ENCODE results near the gene HMOX2. TPM values are rescaled to one million over a fixed set of nuclear protein-coding genes. Genes with fewer than 3 reads are reported as not detected.

Gene HMOX2
- total RNA-seq, 2 donors from 2014 or later, result 50.3 to 50.9 TPM

DNA sequence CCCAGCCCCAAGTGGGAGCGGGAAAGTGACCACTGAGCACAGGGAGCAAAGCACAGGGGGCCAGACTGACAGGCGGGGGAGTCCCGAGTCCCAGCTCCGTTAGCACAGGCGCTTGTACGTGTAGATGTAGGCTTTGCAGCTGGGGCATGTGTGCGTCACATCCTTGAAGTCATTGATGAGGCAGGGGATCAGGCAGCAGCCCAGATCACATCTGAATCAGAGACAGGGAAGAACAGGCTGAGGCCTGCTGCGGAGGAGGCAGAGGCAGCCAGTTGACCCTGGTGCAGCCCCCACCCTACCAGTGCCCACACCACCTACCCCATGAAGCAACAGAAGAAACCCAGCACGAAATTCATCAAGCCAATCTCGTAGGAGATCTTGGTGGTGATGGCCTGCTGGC, 36.3 kb downstream of the HMOX2 start:
- Mint-ChIP-seq H3K4me1 (ENCODE audit: low read depth) (peaks cover 27% of the 10 kb centered on the region), H3K4me3 (no peak overlapping the region), H3K27ac (peak overlapping the region; percentile 4), H3K9me3 (no peaks in the 10 kb centered on the region), H3K27me3 (ENCODE audit: low read depth) (no peaks in the 10 kb centered on the region), H3K36me3 (ENCODE audit: insufficient read depth in 2 of 2) (peaks cover 0 to 12% of the 10 kb centered on the region in 2 donors)
- DNase-seq (no peak), ATAC-seq (replicated peaks in 1 of 2) (no peak)

DNA sequence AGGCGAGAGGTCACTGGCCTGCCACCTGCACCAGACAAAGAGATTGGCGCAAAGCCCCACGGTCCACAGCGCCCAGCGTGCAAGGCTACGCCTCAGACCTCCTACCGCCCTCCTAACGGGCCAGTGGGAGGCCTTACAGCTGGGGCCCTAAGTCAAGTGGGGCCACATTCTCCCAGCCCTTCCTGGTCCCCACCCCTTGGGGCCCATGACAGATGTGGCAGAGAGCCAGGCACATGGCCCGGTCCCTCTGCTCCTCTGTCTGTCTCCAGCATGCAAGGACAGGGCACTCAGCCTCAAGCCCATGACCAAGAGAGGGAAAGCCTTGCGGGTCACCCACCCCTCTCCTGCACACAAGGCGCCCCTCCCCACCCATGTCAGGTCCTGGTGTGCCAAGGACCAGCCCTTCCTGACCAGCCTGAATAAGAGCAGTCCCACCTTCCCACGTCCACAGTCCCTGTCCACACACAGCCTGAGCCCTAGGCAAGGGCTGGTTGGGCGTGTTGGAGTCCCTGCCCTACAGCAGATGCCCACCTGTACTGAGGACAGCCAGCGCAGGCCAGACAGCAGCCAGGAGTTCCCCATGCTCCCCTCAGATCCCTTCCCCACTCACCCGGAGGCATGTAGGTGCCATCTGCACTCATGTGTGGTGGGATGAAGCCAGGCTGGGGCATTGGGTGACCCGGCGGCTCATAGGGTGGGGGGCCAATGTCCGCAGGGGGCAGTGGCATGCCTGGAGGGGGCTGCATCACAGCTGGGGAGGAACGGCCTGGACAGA, 37.1 kb downstream of the HMOX2 start:
- no peak for DNase-seq
- peaks cover 27% of the 10 kb centered on the region for H3K4me1 Mint-ChIP-seq (ENCODE audit: low read depth)
- H3K36me3 Mint-ChIP-seq (ENCODE audit: insufficient read depth in 2 of 2), result peaks cover 0 to 6% of the 10 kb centered on the region in 2 donors
- no peak for ATAC-seq (replicated peaks in 1 of 2)
- H3K9me3 Mint-ChIP-seq, result no peaks in the 10 kb centered on the region
- H3K4me3 Mint-ChIP-seq, result no peak overlapping the region
- no peaks in the 10 kb centered on the region for H3K27me3 Mint-ChIP-seq (ENCODE audit: low read depth)
- H3K27ac Mint-ChIP-seq, result no peak overlapping the region

DNA sequence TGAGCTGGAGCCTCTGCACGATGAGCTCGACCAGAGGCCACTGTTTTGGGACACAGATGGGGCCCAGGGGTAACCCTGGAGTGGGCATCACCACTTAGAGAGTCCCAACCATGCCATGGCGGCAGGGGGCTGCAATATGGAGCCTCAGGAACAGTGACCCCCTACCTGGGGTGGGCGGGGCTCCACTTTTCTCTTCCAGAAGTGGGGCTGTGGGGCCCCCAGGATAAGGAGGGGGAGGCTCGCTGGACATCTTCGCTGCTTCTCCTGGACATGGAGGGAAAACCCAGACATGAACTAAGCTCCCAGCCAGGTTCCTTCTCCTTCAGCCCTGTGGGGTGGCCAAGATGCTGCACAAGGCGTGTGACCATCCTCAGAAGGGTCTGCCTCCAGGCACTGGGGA, 37.7 kb downstream of the HMOX2 start:
- Mint-ChIP-seq H3K9me3 (no peaks in the 10 kb centered on the region), H3K27ac (peak overlapping the region; percentile 98), H3K4me3 (no peak overlapping the region), H3K4me1 (ENCODE audit: low read depth) (peaks cover 27% of the 10 kb centered on the region), H3K27me3 (ENCODE audit: low read depth) (no peaks in the 10 kb centered on the region), H3K36me3 (ENCODE audit: insufficient read depth in 2 of 2) (peaks cover 0 to 6% of the 10 kb centered on the region in 2 donors)
- ATAC-seq (replicated peaks in 1 of 2), result no peak
- no peak for DNase-seq

DNA sequence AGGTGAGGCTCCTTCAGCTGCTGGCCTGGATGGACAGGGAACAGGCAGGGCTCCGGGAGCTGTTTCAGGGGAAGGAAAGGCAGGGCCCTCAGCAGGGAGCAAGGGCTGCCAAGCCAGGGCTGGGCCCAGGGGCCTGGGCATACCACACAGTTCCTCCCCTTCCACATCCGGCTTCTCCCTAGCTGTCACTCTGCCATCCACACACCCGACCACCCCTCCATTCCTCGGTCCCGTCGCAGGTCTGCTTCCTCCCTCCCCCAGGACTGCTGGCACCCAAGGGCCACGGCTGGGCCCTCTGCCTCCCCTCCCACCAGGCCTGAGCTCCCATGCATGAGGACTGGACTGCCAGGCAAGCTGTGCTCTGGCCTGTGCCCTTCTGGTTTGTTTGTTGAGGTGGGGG, 38.4 kb downstream of the HMOX2 start:
- DNase-seq, result no peak
- ATAC-seq (replicated peaks in 1 of 2), result peak in 1 of 2 donors; percentile 34
- Mint-ChIP-seq H3K36me3 (ENCODE audit: insufficient read depth in 2 of 2) (peaks cover 0 to 6% of the 10 kb centered on the region in 2 donors), H3K27me3 (ENCODE audit: low read depth) (no peaks in the 10 kb centered on the region), H3K4me1 (ENCODE audit: low read depth) (peaks cover 27% of the 10 kb centered on the region), H3K9me3 (no peaks in the 10 kb centered on the region), H3K4me3 (peak overlapping the region; percentile 10 to 92), H3K27ac (peak overlapping the region; percentile 98)

DNA sequence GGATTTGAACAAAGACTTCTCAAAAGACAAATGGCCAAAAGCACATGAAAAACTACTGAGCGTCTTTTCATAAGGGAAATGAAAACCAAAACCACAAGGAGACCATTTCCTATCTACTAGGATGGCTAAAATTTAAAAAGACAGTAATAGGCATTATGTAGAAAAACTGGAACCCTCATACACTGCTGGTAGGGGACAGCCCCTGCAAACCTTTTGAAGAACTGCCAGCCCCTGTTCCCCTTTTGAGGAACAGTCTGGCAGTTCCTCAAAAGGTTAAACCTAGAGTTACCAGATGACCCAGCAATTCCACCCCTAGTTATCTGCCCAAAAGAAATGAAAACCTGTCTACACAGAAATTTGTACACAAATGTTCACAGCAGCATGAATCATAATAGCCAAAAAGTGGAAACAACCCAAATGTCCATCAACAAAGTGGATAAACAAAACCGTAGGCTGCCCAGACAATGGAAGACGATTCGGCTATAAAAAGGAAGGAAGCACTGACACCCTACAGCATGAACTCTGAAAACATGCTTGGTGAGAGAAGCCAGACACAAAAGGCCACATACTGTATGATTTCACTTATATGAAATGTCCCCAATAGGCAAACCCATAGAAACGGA, 39.5 kb downstream of the HMOX2 start:
- Mint-ChIP-seq H3K27me3 (ENCODE audit: low read depth) (no peaks in the 10 kb centered on the region), H3K4me3 (peak overlapping the region; percentile 48 to 92), H3K4me1 (ENCODE audit: low read depth) (peaks cover 27% of the 10 kb centered on the region), H3K36me3 (ENCODE audit: insufficient read depth in 2 of 2) (peaks cover 0 to 4% of the 10 kb centered on the region in 2 donors), H3K27ac (peak overlapping the region; percentile 98), H3K9me3 (no peaks in the 10 kb centered on the region)
- DNase-seq, result no peak
- ATAC-seq (replicated peaks in 1 of 2), result peak; percentile 22 to 41

DNA sequence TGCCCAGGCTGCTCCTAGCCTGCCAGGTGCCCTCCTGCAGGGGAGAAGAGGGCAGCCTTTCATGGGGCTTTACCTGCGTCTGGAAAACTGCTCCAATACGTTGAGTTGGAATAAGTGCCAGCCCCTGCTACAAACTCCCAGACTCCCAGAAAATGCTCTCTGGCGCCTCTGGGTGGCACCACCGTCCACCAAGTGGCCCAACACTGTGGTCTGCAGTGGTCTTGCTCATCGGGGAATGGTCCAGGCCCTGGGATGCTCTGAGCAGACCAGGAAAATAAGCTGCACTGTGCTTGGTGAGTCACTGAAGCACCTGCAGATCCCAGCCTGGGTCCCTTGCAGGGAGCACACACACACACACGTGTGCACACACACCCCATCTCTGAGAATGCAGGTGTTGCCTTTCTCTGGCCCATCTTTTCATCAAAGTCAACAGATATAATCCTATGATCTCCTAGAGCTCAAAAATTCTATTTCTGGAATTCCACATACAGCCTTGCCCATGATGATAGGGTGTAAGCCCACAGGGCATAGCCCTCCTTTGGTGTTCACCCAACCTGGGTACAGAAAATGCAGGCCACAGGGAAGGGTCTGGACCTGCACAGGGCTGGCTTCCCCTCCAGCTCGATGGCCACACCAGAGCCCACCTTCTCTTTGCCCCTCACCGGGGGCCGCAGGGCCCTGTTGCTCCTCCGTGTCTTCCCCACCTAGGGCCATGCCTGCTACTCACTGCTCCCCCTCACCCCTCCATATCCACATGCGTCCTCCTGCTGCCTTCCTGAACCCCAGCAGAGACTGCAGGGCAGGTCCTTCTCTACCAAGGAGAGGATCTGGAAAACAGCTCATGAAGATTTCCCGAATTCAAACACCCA, 41.8 kb downstream of the HMOX2 start:
- Mint-ChIP-seq H3K27me3 (ENCODE audit: low read depth) (no peaks in the 10 kb centered on the region), H3K27ac (no peak overlapping the region), H3K4me1 (ENCODE audit: low read depth) (peaks cover 27% of the 10 kb centered on the region), H3K9me3 (no peaks in the 10 kb centered on the region), H3K36me3 (ENCODE audit: insufficient read depth in 2 of 2) (peaks cover 0 to 2% of the 10 kb centered on the region in 2 donors), H3K4me3 (no peak overlapping the region)
- ATAC-seq (replicated peaks in 1 of 2) (peak in 1 of 2 donors; percentile 31), DNase-seq (no peak)

DNA sequence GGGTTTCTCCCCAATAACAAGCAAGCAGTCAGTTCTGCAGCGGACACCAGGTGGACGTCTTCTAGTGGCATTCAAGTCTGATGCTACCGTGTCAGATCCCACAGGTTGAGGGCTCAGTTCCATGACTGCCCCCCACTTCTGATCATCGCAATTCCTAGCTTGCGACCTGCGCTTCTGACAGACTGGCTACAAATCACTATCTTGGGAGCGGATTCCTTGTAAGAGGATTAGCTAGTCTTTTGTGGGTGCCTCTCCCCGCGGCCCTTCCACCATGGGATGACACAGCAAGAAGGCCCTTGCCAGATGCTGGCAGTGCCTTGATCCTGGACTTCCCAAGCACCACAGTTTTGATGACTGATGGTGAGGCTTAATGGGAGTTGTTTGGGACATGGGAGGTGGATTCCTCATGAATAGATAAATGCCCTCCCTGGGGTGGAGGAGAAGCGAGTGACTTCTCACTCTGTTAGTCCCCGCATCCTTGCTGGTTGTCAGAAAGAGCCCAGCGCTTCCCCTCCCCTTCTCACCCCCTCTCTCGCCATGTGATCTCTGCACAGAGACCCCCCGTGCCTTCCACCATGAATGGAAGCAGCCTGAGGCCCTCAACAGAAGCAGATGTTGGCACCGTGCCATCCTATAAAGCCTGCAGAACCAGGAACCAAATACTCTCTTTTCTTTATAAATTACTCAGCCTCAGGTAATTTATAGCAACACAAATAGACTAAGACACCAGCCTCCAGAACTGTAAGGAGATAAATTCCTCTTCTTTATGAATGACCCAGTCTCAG, 43.3 kb downstream of the HMOX2 start:
- Mint-ChIP-seq H3K27me3 (ENCODE audit: low read depth) (no peaks in the 10 kb centered on the region), H3K4me1 (ENCODE audit: low read depth) (peaks cover 22% of the 10 kb centered on the region), H3K36me3 (ENCODE audit: insufficient read depth in 2 of 2) (peaks cover 0 to 2% of the 10 kb centered on the region in 2 donors), H3K9me3 (no peaks in the 10 kb centered on the region), H3K4me3 (no peak overlapping the region), H3K27ac (no peak overlapping the region)
- DNase-seq, result no peak
- no peak for ATAC-seq (replicated peaks in 1 of 2)

DNA sequence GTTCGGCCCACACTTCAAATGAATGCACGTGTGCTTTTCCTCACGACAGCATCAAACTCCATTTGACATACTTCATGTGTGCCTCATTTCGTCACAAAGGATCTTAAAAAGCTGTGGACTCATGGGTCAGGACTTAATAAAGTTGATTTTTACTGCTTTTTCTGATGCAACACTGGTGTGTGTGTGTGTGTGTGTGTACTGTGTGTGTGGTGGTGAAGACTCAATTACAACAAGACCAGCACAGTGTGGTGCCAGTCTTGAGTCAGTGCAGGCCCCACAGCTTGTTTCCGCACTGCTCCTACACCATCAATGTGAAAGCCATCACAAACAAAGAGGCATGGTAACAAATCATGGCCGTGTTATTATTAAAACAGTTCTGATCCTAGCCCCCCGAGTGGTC, 44.7 kb downstream of the HMOX2 start:
- DNase-seq (no peak), ATAC-seq (replicated peaks in 1 of 2) (no peak)
- H3K4me1 Mint-ChIP-seq (ENCODE audit: low read depth), result peaks cover 7% of the 10 kb centered on the region
- no peak overlapping the region for H3K27ac Mint-ChIP-seq
- no peaks in the 10 kb centered on the region for H3K27me3 Mint-ChIP-seq (ENCODE audit: low read depth)
- H3K36me3 Mint-ChIP-seq (ENCODE audit: insufficient read depth in 2 of 2), result no peaks in the 10 kb centered on the region
- no peak overlapping the region for H3K4me3 Mint-ChIP-seq
- H3K9me3 Mint-ChIP-seq, result no peaks in the 10 kb centered on the region

DNA sequence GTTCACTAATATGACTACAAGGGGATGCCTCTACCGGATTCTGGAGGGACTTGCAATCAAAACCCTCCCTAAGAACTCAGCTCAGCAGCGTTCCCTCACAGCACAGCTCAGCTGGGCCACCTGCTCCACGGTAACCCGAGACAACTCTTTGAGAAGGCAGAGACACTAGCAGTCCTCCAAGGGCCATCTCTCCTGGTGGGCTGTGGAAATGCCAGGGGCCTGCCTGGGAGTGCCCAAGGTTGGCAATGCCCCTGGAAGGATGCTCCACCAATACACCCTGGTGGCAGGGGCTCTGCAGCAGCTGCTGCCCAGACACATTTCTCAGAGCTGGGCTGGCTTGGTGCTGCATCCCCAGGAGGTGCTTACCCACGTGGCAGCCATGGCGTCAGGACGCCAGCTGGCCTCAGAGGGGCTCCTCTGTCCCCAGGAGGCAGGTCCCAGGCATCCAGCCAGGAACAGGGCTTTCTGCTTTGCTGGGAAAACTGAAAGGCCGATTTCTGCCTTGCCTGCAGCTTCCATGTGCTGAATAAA, 45.9 kb downstream of the HMOX2 start:
- no peak overlapping the region for H3K27ac Mint-ChIP-seq
- no peak for ATAC-seq (replicated peaks in 1 of 2)
- no peaks in the 10 kb centered on the region for H3K9me3 Mint-ChIP-seq
- no peak for DNase-seq
- no peaks in the 10 kb centered on the region for H3K36me3 Mint-ChIP-seq (ENCODE audit: insufficient read depth in 2 of 2)
- H3K4me1 Mint-ChIP-seq (ENCODE audit: low read depth), result peaks cover 12% of the 10 kb centered on the region
- no peaks in the 10 kb centered on the region for H3K27me3 Mint-ChIP-seq (ENCODE audit: low read depth)
- H3K4me3 Mint-ChIP-seq, result no peak overlapping the region

DNA sequence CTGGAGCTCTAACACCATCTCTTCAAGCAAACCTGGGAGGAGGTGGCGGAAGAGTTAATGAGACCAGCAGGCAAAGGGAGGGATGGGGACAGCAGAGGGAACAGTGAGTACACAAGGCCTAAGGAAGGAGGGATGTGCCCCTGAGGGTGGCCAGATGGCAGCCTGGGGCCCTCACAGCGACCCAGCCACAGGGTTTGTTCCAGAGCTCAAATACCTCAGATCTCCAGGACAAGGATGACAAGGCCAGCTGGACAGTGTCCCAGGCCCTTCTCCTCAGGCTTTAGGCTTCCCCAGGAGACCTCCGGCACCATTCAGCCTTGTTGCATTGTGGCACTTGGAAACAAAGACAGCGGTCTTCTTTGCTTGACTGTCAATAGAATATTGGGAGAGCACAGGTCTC, 47.5 kb downstream of the HMOX2 start:
- DNase-seq, result no peak
- Mint-ChIP-seq H3K4me3 (no peak overlapping the region), H3K4me1 (ENCODE audit: low read depth) (peaks cover 28% of the 10 kb centered on the region), H3K9me3 (no peaks in the 10 kb centered on the region), H3K27me3 (ENCODE audit: low read depth) (no peaks in the 10 kb centered on the region), H3K27ac (no peak overlapping the region), H3K36me3 (ENCODE audit: insufficient read depth in 2 of 2) (no peaks in the 10 kb centered on the region)
- ATAC-seq (replicated peaks in 1 of 2), result no peak

DNA sequence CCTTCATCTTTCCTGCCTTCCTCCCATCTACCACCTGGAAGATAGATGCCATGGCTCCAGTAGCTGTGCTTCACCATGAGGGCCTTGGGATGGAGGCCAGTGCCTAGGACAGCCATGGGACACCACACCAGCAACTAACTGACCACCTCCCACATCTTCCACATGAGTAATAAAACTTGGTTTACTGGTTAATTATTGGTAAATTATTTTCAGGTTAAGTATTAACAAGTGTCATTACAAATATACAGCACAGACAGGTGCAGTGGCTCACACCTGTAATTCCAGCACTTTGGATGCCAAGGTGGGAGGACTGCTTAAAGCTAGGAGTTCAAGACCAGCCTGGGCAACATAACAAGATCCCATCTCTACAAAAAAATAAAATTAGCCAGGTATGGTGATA, 48.4 kb downstream of the HMOX2 start:
- no peaks in the 10 kb centered on the region for H3K36me3 Mint-ChIP-seq (ENCODE audit: insufficient read depth in 2 of 2)
- H3K4me3 Mint-ChIP-seq, result no peak overlapping the region
- DNase-seq (no peak), ATAC-seq (replicated peaks in 1 of 2) (no peak)
- H3K4me1 Mint-ChIP-seq (ENCODE audit: low read depth), result peaks cover 37% of the 10 kb centered on the region
- H3K9me3 Mint-ChIP-seq, result no peaks in the 10 kb centered on the region
- no peak overlapping the region for H3K27ac Mint-ChIP-seq
- H3K27me3 Mint-ChIP-seq (ENCODE audit: low read depth), result no peaks in the 10 kb centered on the region

DNA sequence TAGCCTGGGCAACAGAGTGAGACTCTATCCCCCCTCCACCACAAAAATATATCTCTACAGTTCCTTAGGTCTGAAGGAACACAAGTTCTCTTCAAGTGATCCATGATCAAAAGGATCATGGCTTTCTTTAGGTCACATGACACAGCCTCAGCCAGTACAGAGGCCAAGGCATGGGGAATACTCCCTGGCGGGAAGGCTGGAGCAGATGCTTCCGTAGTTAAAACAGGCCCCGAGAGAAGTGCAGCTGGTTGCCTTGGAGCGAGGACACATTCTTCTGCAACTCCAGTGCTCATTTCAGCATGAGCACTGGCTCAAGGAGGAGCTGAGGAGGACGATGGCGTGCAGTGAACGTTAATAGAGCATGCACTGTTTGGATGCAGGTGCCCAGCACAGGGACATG, 48.9 kb downstream of the HMOX2 start:
- Mint-ChIP-seq H3K4me1 (ENCODE audit: low read depth) (peaks cover 42% of the 10 kb centered on the region), H3K4me3 (no peak overlapping the region), H3K27me3 (ENCODE audit: low read depth) (no peaks in the 10 kb centered on the region), H3K9me3 (no peaks in the 10 kb centered on the region), H3K27ac (no peak overlapping the region), H3K36me3 (ENCODE audit: insufficient read depth in 2 of 2) (no peaks in the 10 kb centered on the region)
- DNase-seq (no peak), ATAC-seq (replicated peaks in 1 of 2) (no peak)

Data from activated T-cell treated with anti-CD3 and anti-CD28 coated beads, Interleukin-2, amount 50 U/mL, for 72 hours (primary cell).